Vagina (tissue), 2 donors: ENCODE data around the gene PRKAB2.

Experiments
- CTCF ChIP-seq, 3 experiments: fragments of 450-650 bp in 2 of 3; fragments of 200-600 bp in 1 of 3; sonication (generic) in 1 of 3; IDR thresholded peaks; one replicate each; pipeline ENCODE4 v1.5.1; 2017 to 2019; ENCODE audit warnings: antibody characterized with exemption in 3 of 3, mild to moderate bottlenecking in 2 of 3, moderate library complexity in 2 of 3
- POLR2A ChIP-seq, 2 donors: fragments of 450-650 bp; IDR thresholded peaks; one replicate each; pipeline ENCODE4 v1.6.1; 2017; ENCODE audit warnings: antibody characterized with exemption in 2 of 2, mild to moderate bottlenecking in 2 of 2, moderate library complexity in 2 of 2
- POLR2AphosphoS5 ChIP-seq, 2 donors: sonication (generic); formaldehyde crosslinking; IDR thresholded peaks; one replicate each; pipeline ENCODE4 v1.9.0; 2017; ENCODE audit warnings: antibody characterized with exemption in 2 of 2, mild to moderate bottlenecking in 2 of 2, low read depth in 1 of 2; ENCODE audit not compliant: insufficient read depth in 1 of 2

DNA sequence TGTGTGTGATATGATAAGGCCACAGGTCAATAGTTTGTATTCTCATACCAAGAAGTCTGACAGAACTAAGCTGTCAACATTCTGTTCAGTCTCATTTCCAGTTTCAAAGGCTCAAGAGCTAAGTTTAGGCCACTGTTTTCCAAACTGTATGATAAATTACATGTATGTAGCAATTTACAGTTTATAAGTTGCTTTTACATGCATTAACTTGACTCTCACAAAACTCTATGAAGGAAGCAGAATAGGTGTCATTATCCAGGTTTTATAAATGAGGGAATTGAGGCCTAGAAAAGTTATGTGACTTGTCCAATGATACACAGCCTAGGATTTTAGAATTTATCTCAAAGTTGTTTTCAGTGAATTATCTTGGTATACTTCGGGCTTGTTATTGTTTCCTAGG is 29.5 kb upstream of the PRKAB2 start:
- TF ChIP-seq CTCF (IDR thresholded peaks at IDR 0.05) (no peak), POLR2AphosphoS5 (IDR thresholded peaks at IDR 0.05; ENCODE audit: insufficient read depth in 1 of 2, low read depth in 1 of 2) (no peak), POLR2A (IDR thresholded peaks at IDR 0.05) (no peak)
